CD1c-positive myeloid dendritic cell (primary cell): Measurements from ENCODE around the gene TRMT44.

Experiments
- DNase-seq: peaks from one replicate; pipeline ENCODE4 v3.0.0-alpha.2; 2016; ENCODE audit errors: extremely low spot score

Gene TRMT44, protein sequence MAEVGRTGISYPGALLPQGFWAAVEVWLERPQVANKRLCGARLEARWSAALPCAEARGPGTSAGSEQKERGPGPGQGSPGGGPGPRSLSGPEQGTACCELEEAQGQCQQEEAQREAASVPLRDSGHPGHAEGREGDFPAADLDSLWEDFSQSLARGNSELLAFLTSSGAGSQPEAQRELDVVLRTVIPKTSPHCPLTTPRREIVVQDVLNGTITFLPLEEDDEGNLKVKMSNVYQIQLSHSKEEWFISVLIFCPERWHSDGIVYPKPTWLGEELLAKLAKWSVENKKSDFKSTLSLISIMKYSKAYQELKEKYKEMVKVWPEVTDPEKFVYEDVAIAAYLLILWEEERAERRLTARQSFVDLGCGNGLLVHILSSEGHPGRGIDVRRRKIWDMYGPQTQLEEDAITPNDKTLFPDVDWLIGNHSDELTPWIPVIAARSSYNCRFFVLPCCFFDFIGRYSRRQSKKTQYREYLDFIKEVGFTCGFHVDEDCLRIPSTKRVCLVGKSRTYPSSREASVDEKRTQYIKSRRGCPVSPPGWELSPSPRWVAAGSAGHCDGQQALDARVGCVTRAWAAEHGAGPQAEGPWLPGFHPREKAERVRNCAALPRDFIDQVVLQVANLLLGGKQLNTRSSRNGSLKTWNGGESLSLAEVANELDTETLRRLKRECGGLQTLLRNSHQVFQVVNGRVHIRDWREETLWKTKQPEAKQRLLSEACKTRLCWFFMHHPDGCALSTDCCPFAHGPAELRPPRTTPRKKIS

DNA sequence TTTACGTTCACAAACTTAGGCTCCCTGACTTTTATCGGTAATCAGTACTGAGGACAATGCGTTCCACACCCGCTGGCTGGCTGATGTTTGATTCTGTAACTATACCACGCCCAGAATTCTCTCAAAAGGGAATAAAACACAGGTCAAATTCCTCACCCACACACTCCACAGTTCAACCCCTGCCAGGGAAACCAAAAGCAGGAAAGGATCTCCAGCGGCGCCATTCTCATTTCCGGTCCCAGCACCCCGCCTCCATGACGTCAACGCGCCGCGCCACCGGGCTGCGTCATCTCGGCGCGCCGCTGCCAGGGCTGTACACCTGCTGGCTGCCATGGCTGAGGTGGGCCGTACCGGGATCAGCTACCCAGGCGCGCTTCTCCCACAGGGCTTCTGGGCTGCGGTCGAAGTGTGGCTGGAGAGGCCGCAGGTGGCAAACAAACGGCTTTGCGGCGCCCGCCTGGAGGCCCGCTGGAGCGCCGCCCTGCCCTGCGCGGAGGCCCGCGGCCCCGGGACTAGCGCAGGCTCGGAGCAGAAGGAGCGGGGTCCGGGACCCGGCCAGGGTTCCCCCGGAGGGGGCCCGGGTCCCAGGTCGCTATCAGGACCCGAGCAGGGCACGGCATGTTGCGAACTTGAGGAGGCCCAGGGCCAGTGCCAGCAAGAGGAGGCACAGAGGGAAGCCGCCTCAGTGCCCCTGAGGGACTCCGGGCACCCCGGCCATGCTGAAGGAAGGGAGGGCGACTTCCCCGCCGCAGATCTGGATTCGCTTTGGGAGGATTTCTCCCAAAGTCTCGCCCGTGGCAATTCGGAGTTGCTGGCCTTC, at the start of gene TRMT44, which contains the start of gene ACOX3:
TSS of gene TRMT44 (plus strand) at position 286 of the 820 bp plus-strand sequence. CDS start at position 332, 46 bp downstream.
TSS of gene ACOX3 (minus strand) at position 232 of the 820 bp plus-strand sequence. CDS start 24,202 bp downstream, outside the sequence.
- DNase-seq: peak; percentile 98

DNA sequence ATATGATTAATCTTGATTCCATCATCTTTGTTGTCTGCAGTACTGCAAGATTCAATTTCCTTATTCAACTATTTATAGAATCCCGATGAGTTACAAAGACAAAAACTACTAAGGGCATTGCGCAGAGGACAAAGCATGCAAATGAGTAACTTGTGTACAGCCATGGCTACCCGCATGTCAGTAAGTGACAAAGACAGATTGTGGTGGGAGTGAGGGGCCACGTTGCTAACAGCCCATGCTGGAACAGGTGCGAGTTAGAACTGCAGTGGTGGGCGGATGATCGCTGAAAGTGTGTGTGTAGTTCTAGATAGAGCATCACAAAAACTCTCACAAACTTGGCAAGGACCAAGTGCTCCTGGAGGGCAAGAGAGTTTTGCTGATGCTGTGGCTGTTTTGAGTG, 49.5 kb upstream of the TRMT44 start:
- DNase-seq: no peak

DNA sequence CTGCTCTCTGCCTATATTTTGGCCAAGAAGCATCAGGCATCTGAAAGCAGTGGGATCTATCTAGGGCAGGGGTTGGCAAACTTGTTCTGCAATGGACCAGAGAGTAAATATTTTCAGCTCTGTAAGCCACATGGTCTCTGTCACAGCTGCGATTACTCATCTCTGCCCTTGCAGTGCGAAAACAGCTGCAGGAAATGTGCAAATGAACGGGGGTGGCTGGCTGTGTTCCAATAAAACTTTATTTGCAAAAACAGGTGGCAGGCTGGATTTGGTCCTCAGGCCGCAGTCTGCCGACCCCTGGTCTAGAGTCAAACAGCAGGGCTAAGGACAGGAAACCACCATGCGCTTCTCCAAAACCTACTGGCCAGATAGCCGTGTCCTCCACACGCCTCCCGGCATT, 48.6 kb upstream of the TRMT44 start:
- no peak for DNase-seq

DNA sequence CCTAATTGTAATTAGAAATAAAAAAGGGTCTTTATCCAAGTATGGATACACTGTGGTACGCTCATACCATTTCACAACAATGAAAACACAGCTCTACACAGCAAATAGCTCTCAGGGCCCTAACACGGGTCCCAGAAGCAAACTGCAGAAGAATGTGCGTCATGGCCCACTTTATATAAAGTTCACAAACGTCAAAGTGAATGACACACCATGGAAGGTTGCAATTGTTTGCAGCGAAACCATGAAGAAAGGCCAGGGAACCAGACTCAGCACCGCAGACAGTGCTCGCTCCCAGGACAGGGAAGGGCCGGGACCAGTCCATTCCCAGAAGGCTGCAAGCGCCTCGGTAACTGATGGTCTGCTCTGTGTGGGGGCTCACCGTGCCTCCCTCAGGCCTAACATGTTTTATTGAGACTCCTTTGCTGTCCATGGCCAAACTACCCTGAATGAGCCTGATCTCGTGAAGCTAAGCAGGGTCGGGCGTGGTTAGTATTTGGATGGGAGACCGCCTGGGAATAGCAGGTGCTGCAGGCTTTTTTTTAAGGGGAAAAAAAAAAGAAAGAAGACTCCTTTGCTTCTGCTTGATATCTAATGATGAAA, 47.9 kb upstream of the TRMT44 start:
- DNase-seq: no peak

DNA sequence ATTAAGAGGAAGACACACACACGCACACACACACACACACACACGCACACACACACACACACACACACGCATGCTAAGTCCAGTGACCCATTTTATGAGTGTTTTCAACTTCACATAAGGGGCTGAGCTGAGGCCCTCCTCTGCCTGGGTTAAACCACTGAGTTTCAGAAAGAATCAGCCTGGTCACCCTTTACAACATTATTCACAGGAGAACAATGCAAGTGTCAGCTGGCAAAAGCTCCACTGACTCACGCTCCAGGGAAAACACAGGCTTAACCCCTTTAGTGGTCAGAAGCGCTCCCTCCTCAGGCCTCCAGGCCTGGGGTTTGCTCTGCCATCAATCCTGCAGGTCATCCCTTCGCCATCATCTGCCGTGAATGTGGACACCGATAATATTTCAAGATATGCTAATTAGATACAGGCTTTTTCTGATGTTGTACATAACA, 47.0 kb upstream of the TRMT44 start:
- no peak for DNase-seq

DNA sequence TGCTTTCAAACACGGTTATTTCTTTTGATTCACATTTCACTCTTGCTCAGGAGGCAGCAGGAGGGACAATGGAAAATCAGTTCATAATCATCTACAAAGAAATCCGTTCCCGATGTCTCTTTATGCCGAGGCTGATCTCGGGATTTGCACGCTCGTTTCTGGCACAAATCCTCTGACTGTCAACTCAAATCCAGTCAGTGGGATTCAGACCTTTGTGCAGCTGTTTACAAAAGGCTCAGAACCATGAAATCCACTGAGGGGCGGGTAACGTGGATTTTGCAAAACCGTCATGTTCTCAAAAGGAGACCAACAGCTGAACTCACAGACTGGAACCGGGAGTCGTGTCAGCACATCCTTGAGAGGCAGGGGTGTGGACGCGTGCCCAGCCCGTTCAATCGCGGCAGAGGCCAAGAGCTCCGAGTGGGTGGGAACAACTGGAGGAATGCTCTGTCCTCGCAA, 46.5 kb upstream of the TRMT44 start:
- no peak for DNase-seq

DNA sequence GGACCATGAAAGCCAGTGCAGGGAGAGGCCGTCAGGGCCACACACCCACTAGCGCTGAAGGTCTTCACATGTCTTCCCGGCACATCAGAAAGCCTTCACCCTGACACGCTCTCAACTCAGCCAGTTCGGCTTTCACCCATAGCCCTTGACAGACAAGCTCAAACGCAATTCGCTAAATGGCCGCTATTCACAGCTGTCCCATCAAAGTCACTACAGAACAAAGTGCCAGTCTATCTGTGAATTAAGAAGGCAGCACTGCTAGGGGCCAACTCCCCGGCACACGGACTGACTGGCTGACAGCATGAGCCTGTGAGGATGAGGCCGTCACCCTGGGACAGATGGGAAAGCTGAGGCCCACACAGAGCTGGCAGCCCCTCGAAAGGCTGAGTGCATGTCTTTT, 45.8 kb upstream of the TRMT44 start:
- DNase-seq: no peak

DNA sequence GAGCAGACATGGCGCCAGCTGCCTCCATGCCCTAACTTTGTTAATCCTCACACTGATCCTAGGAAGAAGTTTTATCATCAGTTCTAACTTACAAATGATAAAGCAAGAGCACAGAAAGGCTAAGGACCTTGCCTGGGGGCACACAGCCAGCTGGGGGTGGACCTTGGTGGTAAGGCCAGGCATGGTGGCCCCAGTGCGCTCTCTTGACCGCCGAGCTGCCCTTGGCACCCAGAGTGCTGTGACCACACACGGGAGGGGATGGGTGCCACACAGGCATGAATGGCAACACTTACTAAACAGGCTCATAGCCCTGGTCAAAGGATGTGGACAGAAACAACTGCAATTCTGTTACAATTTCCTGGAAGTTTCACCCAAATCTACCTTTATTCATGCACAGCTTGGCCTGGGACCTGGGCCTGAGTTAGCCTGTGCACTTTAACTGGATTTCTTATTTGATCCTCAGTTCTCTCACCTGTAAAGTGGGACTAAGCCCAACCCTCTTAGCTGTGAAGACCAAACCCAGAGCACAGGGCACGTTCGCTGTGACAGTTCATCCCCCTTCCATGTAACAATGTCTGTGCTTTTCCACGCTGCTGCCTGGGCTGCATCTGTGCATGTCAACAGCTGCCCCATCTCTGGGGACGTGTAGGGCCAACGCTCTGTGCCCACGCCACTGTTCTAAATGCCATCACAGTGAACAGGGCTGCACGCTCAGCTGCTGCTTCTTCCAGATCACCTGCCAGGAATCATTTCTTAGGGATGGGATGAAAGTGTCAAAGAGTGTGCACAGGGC, 44.9 kb upstream of the TRMT44 start:
- no peak for DNase-seq

DNA sequence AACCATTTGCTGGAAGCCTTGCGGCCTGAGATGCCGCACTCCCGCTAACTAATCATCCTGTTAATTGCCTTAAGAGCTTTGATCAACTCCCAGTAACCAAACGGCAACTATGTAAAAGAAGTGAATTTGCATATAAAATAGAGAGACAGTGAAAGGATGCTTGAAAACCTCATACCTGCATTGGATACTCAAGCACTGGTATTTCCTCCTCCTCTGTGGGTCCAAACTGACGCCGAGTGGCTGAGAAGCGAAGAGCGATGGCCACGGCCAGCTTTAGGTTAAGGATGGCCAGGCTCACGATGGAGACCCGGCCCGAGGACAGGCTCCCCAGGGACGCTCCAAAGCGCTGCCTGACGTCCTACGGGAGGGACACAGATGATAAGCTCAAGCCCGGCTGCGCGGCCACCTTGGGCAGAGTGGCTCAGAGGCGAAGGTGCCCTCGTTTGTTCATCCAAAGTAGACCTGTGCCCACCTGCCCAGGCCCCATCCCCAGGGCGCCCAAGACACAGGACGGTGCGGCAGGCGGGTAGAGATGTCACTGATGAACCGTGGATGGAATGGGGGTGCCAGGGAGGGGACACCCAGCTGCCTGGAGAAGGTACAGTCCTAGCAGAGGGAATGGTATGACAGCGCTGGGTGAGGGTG, 43.7 kb upstream of the TRMT44 start:
- DNase-seq: no peak

DNA sequence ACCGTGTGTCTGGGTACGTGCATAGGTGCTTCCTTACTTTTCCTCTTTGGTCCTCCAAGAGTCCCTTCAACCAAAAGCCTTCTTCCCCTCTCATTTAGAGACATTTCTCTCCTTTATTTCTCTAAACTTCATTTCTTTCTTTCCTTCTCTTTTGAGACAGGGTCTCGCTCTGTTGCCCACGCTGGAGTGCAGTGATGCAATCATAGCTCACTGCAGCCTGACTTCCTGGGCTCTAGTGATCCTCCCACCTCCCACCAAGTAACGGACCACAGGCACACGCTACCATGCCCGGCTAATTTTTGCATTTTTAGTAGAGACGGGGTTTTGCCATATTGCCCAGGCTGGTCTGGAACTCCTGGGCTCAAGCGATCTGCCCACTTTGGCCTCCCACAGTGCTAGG, 42.2 kb upstream of the TRMT44 start:
- no peak for DNase-seq

DNA sequence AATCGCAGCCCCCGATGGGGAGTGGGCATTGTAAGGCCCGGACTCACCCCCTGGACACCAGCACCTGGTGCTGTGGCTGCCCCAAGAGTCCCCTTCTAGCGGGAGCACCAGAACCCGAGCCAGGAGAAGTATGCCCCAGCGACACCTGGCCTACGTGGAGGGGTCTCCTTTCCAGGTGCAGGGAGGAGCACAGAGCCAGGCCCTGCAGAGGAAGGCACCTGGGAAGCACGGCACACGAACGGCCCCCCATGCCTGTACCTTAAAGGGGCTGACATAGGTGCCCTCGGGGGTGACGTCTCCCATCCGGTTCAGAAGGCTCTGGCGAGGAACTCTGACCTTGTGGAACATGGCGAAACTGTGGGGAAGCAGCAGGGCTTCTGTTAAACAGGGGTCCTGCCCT, 41.3 kb upstream of the TRMT44 start:
- no peak for DNase-seq

DNA sequence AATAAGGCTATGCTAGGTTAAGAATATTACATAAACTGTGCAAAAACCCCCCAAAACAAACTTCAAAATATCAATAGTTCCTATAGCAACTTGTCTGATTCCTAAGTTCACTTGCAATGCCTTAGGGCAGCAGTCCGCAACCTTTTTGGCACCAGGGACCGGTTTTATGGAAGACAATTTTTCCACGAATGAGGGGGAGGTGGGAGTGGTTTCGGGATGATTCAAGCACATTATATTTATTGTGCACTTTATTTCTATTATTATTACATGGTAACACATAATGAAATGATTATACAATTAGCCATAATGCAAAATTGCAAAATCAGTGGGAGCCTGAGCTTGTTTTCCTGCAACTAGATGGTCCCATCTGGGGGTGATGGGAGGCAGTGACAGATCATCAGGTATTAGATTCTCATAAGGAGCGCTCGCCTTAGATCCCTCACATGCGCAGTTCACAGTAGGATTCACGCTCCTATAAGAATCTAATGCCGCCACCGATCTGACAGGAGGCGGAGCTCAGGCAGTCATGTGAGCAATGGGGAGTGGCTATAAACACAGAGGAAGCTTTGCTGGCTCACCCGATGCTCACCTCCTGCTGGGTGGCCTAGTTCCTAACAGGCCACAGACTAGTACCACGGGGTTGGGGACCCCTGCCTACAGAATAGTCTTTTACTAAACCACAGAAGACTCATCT, 39.8 kb upstream of the TRMT44 start:
- no peak for DNase-seq

DNA sequence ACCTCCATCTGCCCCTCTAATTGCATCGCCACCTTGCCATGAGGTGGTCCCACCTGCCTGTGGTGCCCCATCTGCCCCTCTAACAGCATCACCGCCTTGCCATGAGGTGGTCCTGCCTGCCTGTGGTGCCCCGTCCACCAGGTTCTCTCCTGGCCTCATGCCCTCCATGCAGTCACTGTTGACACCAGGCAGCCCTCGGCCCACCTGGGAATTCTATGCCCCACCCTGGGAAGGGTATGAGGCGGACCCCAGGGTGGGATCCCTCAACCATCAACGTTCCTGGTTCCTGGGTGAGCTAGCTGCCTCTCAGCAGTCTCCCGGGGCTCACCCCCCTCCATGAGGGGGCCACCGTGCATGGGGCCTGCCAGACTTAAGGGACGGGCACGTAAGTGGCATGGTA, 38.9 kb upstream of the TRMT44 start:
- DNase-seq: no peak

DNA sequence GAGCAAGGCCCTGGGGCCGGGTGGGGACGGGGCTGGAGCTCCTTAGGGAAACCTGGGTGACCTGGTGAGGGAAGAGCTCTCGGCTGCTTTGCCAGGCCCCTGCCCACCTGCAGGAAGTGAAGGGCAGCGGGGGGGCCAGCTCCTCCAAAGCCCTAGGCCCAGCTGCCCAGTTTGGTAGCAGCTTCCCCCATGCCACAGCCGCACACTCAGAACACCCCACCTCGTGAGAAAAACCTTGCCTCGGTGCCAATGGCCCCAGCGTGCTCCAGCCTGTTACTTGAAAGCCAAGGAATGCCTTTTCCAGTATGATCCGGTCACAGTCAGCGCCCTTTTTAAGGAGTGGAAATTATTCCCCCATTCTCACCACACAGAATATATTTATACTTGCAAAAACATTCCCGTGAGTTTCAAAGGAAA, 38.4 kb upstream of the TRMT44 start:
- DNase-seq: no peak

DNA sequence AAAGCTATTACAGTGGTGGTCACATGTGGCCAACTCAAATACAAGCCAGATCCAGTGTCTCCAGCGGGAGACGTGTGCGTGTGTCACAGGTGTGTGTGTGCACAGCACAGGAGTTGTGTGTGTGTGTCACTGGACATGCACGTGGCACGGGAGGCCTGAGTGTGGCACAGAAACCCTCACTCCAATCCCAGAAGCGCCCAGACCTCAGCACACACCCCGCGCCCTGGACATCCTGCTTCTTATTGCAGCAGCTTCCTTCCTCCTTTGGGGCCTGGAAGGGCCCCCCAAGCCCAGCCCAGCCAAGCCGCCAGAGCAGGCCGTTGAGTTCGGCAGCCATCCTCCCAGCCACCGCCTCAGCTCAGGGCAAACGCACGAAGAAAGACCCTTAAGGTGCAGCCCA, 37.9 kb upstream of the TRMT44 start:
- DNase-seq: no peak

DNA sequence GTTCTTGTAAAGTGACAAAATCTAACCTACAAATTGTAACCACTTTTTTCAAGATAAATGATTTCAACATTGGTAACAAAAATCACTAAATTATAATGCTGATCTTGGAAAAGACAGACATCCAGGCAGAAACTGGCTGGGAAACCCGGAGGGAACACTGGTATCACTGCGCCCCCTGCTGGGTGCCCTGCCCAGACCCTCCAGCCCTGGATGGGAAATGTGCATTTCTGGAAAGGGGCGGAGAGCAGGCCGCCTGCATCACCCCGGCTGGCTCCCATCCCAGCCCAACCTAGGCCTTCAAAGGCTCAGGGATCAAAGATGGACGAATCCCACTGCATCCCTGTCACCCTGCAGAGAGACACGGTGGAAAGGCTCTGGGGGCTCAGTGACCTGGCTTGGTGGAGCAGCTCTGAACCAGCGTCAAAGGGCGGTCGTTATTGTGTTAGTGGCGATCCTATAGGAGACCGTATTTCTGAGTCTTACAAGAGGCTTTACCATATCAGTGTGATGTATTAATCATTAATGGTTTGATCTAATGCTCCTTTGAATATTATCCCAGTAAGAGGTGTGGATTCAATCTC, 37.3 kb upstream of the TRMT44 start:
- DNase-seq: peak; percentile 71

DNA sequence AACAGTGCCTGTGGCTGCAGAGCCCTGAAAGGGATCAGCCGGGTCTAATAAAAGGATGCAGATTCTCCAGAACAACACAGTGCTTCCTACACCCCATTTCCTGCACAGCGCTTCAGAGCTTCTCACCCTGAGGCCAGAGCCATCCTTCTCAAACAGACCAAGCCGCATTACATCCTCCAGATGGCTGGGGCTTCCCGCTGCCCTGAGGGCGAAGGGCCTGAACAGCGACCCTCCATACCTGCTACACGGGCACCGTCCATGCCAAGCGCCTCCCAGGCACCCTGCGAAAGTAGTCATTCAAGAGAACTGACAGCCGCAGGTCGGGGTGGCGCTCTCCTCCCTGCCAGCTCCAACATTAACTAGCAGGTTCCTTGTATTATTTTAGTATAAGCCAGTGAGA, 36.6 kb upstream of the TRMT44 start:
- no peak for DNase-seq

DNA sequence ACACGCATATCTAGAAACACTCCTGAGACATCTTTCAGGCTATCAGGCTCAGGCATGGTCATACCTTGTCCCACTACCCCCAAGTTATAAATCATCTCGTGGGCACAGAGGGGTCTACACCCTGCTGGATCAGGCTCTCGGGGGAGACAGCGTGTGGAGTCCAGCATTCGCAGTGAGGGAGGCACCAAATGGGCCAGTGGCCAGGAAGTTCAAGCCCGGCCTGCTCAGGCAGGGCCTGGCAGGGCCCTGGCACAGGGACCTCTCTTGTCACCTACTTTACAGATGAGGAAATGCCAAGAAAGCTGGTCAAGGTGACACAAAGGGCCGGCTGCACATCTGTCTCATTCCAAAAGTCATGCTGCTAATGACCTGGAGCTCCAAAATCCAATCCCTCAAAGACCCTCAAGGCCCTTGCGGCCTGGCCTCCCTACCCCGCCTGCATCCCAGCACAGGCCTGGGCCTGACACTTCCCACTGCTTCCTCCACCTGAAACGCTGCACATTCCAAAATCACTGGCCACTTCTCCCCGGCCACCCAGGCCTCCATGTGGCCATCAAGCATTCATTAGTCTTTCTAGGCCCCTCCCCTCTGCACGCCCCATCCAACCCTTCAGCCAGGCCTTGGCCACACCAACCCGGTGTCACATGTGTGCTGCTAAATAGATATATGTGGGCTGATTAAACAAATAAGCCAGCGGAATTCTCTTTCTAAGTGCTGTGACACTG, 35.6 kb upstream of the TRMT44 start:
- no peak for DNase-seq

DNA sequence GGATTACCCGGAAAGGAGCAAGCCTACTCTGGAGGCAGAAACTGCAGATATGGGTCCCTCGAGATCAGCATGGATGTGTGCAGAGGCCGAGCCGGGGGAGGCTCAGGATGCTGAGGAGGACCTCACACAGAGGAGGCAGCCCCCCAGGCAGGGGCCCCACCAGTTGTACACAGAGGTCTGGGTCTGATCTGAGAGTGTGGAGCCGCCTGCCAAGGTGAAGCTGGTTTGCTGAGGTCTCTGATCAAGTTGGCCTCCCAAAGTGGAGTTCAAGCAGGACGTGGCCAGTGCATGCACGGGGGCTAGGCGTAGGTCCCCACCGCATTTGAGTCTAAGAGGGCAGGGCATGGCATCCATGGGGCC, 35.1 kb upstream of the TRMT44 start:
- no peak for DNase-seq
